HG02763 (cell line): ENCODE measurements around the gene AP3M1.
"Not testable (repeated sequence)": the region's sequence is repeated elsewhere in the genome, so short reads cannot be mapped to it uniquely, and the experiment has no call there.

Experiments used
- ATAC-seq: cut with Tn5 transposase; IDR thresholded peaks from one replicate; pipeline ENCODE4 v1.9.1; 2021; ENCODE audit warnings: mild to moderate bottlenecking, moderate library complexity; ENCODE audit not compliant: unreplicated experiment

AP3M1 gene

DNA sequence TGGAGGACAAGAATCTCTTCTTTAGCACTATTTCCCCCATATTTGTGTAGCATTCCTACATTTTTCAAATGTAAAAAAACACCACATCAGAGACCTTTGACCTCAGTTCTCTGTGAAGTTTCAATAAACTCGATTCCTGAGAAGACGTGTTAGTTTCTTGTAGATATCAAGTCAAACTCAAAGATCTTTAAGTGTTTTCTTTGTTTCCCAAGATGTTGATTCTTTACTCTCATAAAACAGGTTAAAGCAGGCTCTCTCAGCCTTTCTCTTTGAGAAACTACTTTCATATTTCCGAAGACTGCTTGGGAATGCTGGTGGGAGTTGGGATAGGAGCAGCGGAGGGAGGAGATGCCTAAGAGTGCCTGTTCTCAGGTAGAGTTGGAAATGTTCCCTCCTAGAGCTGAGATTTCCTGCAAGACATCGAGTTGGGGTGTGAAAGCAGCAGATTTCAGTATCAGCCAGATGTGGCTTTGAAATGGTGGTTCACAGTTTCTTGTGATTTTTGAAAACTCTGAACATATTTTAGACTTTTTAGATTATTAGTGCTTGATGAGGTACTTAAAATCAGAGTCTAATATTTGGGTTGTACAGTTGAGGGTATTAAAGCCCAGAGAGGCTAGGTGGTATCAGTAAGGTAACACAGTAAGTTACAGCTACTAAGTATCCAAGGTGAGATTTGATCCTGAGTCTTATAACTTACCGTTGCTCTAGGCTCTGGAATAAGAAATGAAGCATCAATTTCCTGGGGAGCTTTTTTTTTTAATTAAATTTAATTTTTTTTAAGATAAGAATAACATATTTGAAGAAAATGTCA lies 14.3 kb upstream of the AP3M1 start:
- ATAC-seq: no peak

- ATAC-seq: no peak
These were observed 12.9 kb upstream of the AP3M1 start for GRCh38 chr10:74163319-74164068.

DNA sequence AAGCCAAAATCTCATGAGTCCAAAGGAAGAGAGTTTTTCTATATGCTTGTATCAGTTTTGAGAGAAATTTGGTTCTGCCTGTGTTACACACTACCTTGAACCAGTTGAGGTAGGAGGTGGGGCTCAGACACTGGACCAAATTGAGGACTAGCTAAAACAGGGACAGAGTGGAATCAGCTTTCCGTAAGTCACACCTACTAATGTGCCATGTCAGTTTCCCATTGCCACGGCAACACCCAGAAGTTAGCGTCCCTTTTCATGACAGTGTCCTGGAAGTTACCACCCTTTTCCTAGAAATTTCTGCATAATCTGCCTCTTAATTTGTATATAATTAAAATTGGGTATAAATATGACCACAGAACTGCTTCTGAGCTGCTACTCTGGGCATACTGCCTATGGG lies 9.4 kb upstream of the AP3M1 start:
- no peak for ATAC-seq

- ATAC-seq: no peak
These were observed 6.3 kb upstream of the AP3M1 start for GRCh38 chr10:74156919-74157289.

DNA sequence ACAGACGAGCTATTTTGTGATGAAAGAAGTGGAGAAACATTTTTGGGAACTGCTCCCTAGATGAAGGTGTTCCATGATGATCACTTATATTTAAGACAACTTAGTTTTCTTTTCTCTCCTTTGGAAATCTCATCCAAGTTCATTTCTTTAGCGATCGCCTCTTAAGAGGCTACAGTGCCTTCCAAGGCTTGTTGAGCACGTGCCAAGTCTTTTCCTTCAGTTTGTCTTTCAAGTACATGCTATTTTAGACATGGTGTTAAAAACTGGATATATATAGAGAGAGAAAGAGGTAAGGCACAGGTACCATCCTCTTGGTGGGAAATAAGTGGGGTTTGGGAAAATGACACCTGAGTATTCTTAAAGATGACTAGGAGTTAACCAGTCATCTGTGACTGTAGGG lies 3.0 kb upstream of the AP3M1 start:
- no peak for ATAC-seq

DNA sequence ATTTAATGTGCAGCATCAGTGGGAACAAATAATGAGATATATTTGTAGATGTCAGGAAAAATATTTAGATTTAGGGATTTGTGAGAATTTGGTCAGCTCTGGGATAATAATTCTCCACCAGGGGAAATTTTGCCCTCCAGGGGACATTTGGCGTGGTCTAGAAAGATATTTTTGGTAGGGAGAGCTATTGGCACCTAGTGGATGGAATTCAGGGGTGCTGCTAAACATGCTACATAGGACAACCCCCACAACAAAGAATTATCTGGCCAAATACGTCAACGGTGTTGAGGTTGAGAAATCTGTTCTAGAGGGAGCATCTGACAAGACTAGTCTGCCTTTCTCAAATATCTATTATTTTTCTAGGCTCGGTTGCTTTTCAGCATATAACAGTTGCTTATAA lies 2.5 kb upstream of the AP3M1 start:
- ATAC-seq: no peak

- ATAC-seq: no peak
These were observed 1.5 kb upstream of the AP3M1 start for GRCh38 chr10:74151879-74152722.

- peak; percentile 84 for ATAC-seq
These were observed 606 bp upstream of the AP3M1 start, which contains the start of gene ADK for GRCh38 chr10:74150990-74151878. Gene ADK, plus strand, starts transcription at chr10:74151221. Its CDS starts 58 bp downstream, at chr10:74151279.

GRCh38 chr10:74146980-74147379 lies 3.6 kb downstream of the AP3M1 start:
- ATAC-seq: not testable (repeated sequence)

- no peak for ATAC-seq
These were observed 5.5 kb downstream of the AP3M1 start for GRCh38 chr10:74145133-74145532.

GRCh38 chr10:74140553-74140952 lies 10.1 kb downstream of the AP3M1 start:
- ATAC-seq: no peak

DNA sequence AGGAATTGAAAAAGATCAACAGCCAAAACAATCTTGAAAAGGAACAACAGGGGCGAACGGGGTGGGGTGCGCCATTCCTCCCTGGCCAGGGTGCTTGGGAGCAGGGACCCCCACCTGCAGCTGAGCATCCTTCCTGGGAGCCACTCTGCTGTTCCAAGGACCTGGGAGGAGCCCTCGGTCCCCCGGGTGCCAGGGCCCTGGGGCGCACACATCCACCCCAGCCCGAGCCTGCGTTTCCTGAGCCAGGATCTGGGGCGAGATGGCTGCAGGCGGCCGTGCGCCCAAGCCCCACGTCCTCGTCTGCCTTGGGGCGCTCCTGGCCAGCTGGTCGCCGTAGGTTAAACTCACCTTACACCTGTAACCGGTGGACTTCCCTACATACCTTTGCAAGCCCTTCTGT lies 10.6 kb downstream of the AP3M1 start:
- no peak for ATAC-seq

DNA sequence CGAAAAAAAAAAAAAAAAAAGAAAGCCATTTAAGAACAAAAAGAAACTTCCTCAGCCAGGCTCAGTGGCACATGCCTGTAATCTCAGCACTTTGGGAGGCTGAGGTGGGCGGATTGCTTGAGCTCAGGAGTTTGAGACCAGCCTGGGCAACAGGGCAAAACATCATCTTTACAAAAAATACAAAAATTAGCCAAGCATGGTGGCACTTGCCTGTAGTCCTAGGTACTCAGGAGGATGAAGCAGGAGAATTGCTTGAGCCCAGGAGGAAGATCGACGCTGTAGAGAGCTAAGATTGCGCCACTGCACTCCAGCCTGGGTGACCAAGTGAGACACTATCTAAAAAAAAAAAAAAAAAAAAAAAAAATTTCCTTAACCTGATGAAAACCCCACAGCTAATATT lies 12.0 kb downstream of the AP3M1 start:
- not testable (repeated sequence) for ATAC-seq

DNA sequence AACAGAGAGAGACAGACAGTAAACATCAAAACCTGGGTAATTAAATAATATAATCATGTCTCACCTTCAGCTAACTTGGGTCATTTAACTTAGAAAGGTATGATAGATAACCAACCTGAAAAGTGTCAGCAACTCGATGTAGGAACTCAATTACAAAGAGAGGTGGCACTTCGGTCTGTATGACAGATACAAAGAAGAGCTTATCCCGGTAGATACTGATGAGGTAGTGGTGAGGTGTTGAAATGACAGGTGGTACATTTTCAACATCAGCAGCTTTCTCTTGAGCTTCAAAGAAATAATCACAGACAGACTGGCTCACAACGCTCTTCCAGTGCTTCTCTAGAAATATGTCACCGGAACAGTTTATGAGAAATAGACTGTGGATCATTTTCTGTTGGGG lies 12.6 kb downstream of the AP3M1 start:
- no peak for ATAC-seq

DNA sequence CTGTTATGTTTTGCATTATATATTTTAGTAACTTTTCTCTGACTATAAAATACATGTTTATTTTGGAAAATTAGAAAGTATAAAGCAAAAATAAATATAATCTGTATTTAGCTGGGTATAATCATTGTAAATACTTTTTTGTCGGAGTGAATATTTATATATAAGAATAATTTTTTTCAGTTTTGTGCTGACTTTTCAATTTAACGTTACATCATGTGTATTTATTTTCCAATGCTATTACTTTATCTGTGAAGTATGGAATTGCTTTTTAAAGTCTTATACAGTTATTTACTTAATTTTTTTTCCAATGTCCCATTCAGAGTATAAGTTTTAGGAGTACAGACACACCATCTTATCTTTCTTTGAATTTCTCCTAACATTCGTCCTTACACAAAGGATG lies 15.2 kb downstream of the AP3M1 start:
- no peak for ATAC-seq

- no peak for ATAC-seq
These were observed 16.5 kb downstream of the AP3M1 start for GRCh38 chr10:74133923-74134820.

- no peak for ATAC-seq
These were observed 27.5 kb downstream of the AP3M1 start for GRCh38 chr10:74123081-74123480.

- no peak for ATAC-seq
These were observed 28.6 kb downstream of the AP3M1 start for GRCh38 chr10:74122060-74122459.

- ATAC-seq: no peak
These were observed 29.3 kb downstream of the AP3M1 start for GRCh38 chr10:74121368-74121767.
